ENCODE results near the gene MST1R.
"Not testable (repeated sequence)": the region's sequence is repeated elsewhere in the genome, so short reads cannot be mapped to it uniquely, and the experiment has no call there.

Gene MST1R

DNA sequence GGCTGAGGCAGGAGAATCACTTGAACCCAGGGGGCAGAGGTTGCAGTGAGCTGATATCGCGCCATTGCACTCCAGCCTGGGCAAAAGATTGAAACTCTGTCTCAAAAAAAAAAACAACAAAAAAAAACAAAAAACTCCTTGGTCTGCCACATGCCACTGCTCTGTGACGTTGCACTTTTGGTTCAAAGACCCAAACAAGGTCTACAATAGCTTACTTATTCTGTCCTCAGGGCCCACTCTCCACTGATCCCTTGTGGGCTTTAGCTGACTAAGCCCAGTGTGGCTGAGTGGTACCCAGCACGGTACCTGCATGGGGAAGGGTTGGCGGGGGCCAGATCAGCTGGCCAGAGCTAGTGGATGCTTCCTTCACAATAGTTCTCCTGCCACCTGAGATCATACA is 24.1 kb upstream of the MST1R start:
- H3K4me3 ChIP-seq (ENCODE audit: low read depth, low read length): no peak overlapping the region
- TF ChIP-seq, protein P1, sequence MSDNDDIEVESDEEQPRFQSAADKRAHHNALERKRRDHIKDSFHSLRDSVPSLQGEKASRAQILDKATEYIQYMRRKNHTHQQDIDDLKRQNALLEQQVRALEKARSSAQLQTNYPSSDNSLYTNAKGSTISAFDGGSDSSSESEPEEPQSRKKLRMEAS (IDR thresholded peaks at IDR 0.05; ENCODE audit: low read depth, low read length): no peak
- TF ChIP-seq MYC (IDR thresholded peaks at IDR 0.05; ENCODE audit: low read depth, low read length): no peak
- TF ChIP-seq, protein P2, sequence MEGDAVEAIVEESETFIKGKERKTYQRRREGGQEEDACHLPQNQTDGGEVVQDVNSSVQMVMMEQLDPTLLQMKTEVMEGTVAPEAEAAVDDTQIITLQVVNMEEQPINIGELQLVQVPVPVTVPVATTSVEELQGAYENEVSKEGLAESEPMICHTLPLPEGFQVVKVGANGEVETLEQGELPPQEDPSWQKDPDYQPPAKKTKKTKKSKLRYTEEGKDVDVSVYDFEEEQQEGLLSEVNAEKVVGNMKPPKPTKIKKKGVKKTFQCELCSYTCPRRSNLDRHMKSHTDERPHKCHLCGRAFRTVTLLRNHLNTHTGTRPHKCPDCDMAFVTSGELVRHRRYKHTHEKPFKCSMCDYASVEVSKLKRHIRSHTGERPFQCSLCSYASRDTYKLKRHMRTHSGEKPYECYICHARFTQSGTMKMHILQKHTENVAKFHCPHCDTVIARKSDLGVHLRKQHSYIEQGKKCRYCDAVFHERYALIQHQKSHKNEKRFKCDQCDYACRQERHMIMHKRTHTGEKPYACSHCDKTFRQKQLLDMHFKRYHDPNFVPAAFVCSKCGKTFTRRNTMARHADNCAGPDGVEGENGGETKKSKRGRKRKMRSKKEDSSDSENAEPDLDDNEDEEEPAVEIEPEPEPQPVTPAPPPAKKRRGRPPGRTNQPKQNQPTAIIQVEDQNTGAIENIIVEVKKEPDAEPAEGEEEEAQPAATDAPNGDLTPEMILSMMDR (IDR thresholded peaks at IDR 0.05; ENCODE audit: low read depth, low read length): no peak
- TF ChIP-seq POLR2A (IDR thresholded peaks at IDR 0.05; ENCODE audit: extremely low read depth, insufficient read length): no peak
- DNase-seq (ENCODE audit: low read depth): no peak

DNA sequence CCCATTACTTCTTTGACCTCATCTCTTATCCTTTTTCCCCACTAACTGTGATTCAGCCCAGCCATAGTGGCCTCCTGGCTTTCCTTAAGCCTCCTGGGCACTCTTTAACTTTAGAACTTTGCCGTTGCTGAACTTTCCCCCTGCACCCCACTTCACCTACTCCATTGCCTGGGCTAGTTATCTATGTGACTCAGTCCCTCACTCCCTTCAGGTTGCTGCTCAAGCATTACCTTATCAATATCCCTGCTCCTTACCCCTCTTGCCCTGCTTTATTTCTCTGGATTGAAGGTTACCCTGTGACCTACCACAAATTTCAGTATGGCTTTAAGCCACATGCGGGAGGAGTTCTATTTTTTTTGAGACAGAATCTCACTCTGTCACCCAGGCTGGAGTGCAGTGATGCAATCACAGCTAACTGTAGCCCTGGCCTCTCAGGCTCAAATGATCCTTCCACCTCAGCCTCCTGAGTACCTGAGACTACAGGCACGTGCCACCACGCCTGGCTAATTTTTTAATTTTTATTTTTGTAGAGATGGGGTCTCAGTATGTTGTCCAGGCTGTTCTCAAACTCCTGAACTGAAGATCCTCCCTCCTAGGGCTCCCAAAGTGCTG is 22.6 kb upstream of the MST1R start:
- no peak for DNase-seq (ENCODE audit: low read depth)
- no peak overlapping the region for H3K4me3 ChIP-seq (ENCODE audit: low read depth, low read length)
- TF ChIP-seq, protein P2 (IDR thresholded peaks at IDR 0.05; ENCODE audit: low read depth, low read length): no peak
- no peak for TF ChIP-seq MYC (IDR thresholded peaks at IDR 0.05; ENCODE audit: low read depth, low read length)
- TF ChIP-seq, protein P1 (IDR thresholded peaks at IDR 0.05; ENCODE audit: low read depth, low read length): no peak
- no peak for TF ChIP-seq POLR2A (IDR thresholded peaks at IDR 0.05; ENCODE audit: extremely low read depth, insufficient read length)

DNA sequence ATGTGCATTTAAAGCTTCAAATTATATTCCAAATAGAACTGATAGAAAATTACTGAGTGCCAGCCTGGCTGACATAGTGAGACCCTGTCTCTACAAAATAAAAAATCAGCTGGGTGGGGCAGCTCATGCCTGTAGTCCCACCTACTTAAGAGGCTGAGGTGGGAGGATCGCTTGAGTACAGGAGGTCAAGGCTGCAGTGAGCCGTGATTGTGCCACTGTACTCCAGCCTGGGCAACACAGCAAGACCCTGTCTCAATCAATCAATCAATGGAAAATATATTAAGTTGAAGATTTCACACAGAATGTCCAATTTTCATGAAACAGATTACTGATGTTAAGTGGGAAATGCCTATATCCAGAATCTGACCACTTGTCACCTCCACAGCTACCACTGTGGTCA is 21.8 kb upstream of the MST1R start:
- TF ChIP-seq POLR2A (IDR thresholded peaks at IDR 0.05; ENCODE audit: extremely low read depth, insufficient read length): no peak
- TF ChIP-seq, protein P2 (IDR thresholded peaks at IDR 0.05; ENCODE audit: low read depth, low read length): no peak
- no peak for DNase-seq (ENCODE audit: low read depth)

DNA sequence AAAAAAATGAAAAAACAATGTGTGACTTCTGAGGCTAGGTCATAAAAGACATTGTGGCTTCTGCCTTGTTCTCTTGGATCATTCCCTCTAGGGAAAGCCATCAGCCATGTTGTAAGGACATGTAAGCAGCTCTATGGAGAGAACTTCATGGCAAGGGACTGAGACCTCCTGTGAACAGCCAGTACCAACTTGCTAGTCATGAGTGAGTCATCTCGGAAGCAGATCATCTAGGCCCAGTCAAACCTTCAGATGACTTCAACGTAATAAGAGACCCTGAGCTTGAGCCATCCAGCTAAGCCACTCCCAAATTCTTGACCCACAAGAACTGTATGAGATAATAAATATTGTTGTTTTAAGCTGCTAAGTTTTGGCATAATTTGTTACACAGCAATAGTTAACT is 21.0 kb upstream of the MST1R start:
- H3K4me3 ChIP-seq (ENCODE audit: low read depth, low read length): no peak overlapping the region
- peak; percentile 30 for DNase-seq (ENCODE audit: low read depth)
- TF ChIP-seq, protein P1 (IDR thresholded peaks at IDR 0.05; ENCODE audit: low read depth, low read length): no peak
- TF ChIP-seq, protein P2 (IDR thresholded peaks at IDR 0.05; ENCODE audit: low read depth, low read length): no peak
- no peak for TF ChIP-seq MYC (IDR thresholded peaks at IDR 0.05; ENCODE audit: low read depth, low read length)
- TF ChIP-seq POLR2A (IDR thresholded peaks at IDR 0.05; ENCODE audit: extremely low read depth, insufficient read length): no peak

More for the DNA sequence above, 21.8 kb upstream of the MST1R start:
- no peak overlapping the region for H3K4me3 ChIP-seq (ENCODE audit: low read depth, low read length)

DNA sequence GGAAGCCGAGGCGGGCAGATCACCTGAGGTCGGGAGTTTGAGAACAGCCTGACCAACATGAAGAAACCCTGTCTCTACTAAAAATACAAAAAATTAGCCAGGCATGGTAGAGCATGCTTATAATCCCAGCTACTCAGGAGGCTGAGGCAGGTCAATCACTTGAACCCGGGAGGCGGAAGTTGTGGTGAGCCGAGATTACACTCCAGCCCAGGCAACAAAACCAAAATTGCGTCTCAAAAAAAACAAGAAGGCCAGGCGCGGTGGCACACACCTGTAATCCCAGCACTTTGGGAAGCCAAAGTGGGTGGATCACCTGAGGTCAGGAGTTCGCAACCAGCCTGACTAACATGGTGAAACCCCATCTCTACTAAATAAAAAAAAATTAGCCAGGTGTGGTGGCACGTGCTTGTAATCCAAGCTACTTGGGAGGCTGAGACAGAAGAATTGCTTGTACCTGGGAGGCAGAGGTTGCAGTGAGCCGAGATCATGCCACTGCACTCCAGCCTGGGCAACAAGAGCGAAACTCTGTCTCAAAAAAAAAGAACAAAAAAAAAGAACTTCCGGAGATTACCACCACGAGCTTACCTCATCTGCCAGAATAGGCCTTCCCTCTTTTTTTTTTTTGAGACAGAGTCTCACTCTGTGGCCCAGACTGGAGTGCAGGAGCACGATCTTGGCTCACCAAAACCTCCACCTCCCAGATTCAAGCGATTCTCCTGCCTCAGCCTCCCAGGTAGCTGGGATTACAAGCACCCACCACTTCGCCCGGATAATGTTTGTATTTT is 14.3 kb upstream of the MST1R start:
- H3K4me3 ChIP-seq (ENCODE audit: low read depth, low read length); DNase-seq (ENCODE audit: low read depth): not testable (repeated sequence)

DNA sequence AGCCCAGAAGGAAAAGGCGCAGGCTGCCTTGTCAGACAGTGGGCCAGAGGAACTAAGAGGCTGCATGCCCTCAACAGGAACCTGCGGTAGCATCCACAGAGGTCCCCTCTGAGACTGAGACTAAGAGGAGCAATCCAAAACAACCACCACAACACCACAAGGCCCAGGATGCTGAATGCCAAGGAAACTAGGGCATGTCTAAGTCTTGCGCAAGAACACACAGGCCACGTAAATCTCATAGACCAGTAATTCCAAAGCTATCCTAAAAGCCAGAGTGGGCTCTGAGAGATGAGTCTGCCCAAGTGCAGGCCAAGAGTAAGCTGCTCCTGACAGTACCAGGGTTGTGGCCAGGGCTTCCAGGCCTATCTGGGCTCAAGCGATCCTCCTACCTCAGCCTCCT is 13.0 kb upstream of the MST1R start:
- DNase-seq (ENCODE audit: low read depth): peak; percentile 24
- H3K4me3 ChIP-seq (ENCODE audit: low read depth, low read length): no peak overlapping the region
- TF ChIP-seq, protein P1 (IDR thresholded peaks at IDR 0.05; ENCODE audit: low read depth, low read length): no peak
- TF ChIP-seq, protein P2 (IDR thresholded peaks at IDR 0.05; ENCODE audit: low read depth, low read length): no peak
- no peak for TF ChIP-seq POLR2A (IDR thresholded peaks at IDR 0.05; ENCODE audit: extremely low read depth, insufficient read length)

Measured in NB4 (cell line).